Upper lobe of left lung (tissue), 6 donors: ENCODE results near the gene ICA1L. TPM values are rescaled to one million over a fixed set of nuclear protein-coding genes. Genes with fewer than 3 reads are reported as not detected.
"Not testable (repeated sequence)": the region's sequence is repeated elsewhere in the genome, so short reads cannot be mapped to it uniquely, and the experiment has no call there.

Experiments
- ATAC-seq, 2 donors: fragments of 200-7000 bp; cut with Tn5 transposase; one replicate each; pipeline ENCODE4 v1.9.1; 2022; ENCODE audit warnings: mild to moderate bottlenecking in 2 of 2, moderate library complexity in 2 of 2; ENCODE audit not compliant: low FRiP score in 2 of 2
- DNase-seq, 2 donors: peaks; one replicate each; pipeline ENCODE4 v3.0.0-alpha.2; 2019 to 2020
- H3K27ac ChIP-seq, 4 donors: fragments of 200-600 bp; sonication (generic); one replicate each; pipeline ENCODE4 v1.5.1; 2016 to 2019
- H3K27me3 ChIP-seq, 4 donors: fragments of 200-600 bp; sonication (generic); one replicate each; pipeline ENCODE4 v1.5.1; 2017 to 2019
- H3K36me3 ChIP-seq, 4 donors: fragments of 200-600 bp; sonication (generic); one replicate each; pipeline ENCODE4 v1.5.1; 2016 to 2019
- H3K4me1 ChIP-seq, 4 donors: fragments of 200-600 bp; sonication (generic); one replicate each; pipeline ENCODE4 v1.5.1; 2018 to 2019
- H3K4me3 ChIP-seq, 4 donors: fragments of 200-600 bp; sonication (generic); one replicate each; pipeline ENCODE4 v1.5.1; 2017 to 2019; ENCODE audit warnings: mild to moderate bottlenecking in 2 of 4, moderate library complexity in 1 of 4
- H3K9me3 ChIP-seq, 4 donors: fragments of 200-600 bp; sonication (generic); one replicate each; pipeline ENCODE4 v1.5.1; 2018 to 2019
- CTCF ChIP-seq, 6 experiments: fragments of 450-650 bp in 4 of 6; fragments of 200-600 bp in 2 of 6; sonication (generic) in 2 of 6; IDR thresholded peaks; one replicate each; pipeline ENCODE4 v1.5.1; 2016 to 2019; ENCODE audit warnings: antibody characterized with exemption in 6 of 6
- EP300 ChIP-seq, 4 donors: sonication (generic); formaldehyde crosslinking; IDR thresholded peaks; one replicate each; pipeline ENCODE4 v1.5.1; 2017; ENCODE audit warnings: antibody characterized with exemption in 4 of 4, control low read depth in 2 of 4
- POLR2A ChIP-seq, 4 donors: fragments of 450-650 bp; IDR thresholded peaks; one replicate each; pipeline ENCODE4 v1.5.1; 2016 to 2017; ENCODE audit warnings: antibody characterized with exemption in 4 of 4, mild to moderate bottlenecking in 2 of 4
- POLR2AphosphoS5 ChIP-seq, 2 donors: sonication (generic); formaldehyde crosslinking; IDR thresholded peaks; one replicate each; pipeline ENCODE4 v1.5.1; 2017; ENCODE audit warnings: antibody characterized with exemption in 2 of 2
- WGBS, 2 donors: methylation state at CpG; one replicate each; pipeline ENCODE4 v1.1.5; 2017 to 2018; 5-methylcytosine and 5-hydroxymethylcytosine counted together
- total RNA-seq, 6 donors: library from RNA; depleted of rRNA in 4 of 6; stranded (reverse); fragments of >200 nt in 4 of 6; gene quantifications; one replicate each; pipeline versions ENCODE4 v1.1.0 to v1.2.1, GENCODE V29; 2016 to 2021
- donor health status: DM: no; HTN: no; CAD: no; lungs with moderate emphysema.
- donor health status: DM: no; HTN: yes; CAD: no; lungs with severe emphysema.

The ICA1L gene
- total RNA-seq = 10 to 100 TPM in 2 of 6 donors, 1 to 10 TPM in 4; 3.0 to 28.3 (median 5.7) TPM

- 0 to 1% methylated on average over 65 to 67 of the region's 93 CpGs for WGBS, 2 donors
- Histone ChIP-seq H3K4me3 (peak within 1 kb of the TSS; percentile 74 to 90 (median 78)), H3K9me3 (no peaks in the 10 kb centered on the region), H3K27me3 (no peaks in the 10 kb centered on the region), H3K27ac (peak within 1 kb of the TSS; percentile 56 to 71 (median 62)), H3K36me3 (no peaks in the 10 kb centered on the region), H3K4me1 (peaks cover 3 to 13% (median 5%) of the 10 kb centered on the region in 4 donors)
- ATAC-seq (peak; percentile 64 to 94), DNase-seq (peak; percentile 49 to 95)
- TF ChIP-seq POLR2A (IDR thresholded peaks at IDR 0.05) (no peak), CTCF (IDR thresholded peaks at IDR 0.05) (no peak), POLR2AphosphoS5 (IDR thresholded peaks at IDR 0.05) (no peak), EP300 (IDR thresholded peaks at IDR 0.05) (no peak)
Measured at GRCh38 chr2:202871300-202872141, at the start of gene ICA1L. TSS of gene ICA1L (minus strand) at chr2:202871766. CDS start at chr2:202829009, 42,757 bp downstream.

GRCh38 chr2:202918860-202919259 lies 47.3 kb upstream of the ICA1L start:
- Histone ChIP-seq H3K27ac (no peak overlapping the region), H3K4me1 (no peaks in the 10 kb centered on the region), H3K9me3 (no peaks in the 10 kb centered on the region), H3K36me3 (peaks cover 0 to 29% (median 2%) of the 10 kb centered on the region in 4 donors), H3K27me3 (no peaks in the 10 kb centered on the region), H3K4me3 (no peak overlapping the region)
- DNase-seq (no peak), ATAC-seq (no peak)
- TF ChIP-seq EP300 (IDR thresholded peaks at IDR 0.05) (no peak), POLR2AphosphoS5 (IDR thresholded peaks at IDR 0.05) (no peak), POLR2A (IDR thresholded peaks at IDR 0.05) (no peak), CTCF (IDR thresholded peaks at IDR 0.05) (no peak)
- WGBS, 2 donors = 72 to 91% methylated on average over 1 of the region's 1 CpG

- Histone ChIP-seq H3K27ac (peak overlapping the region; percentile 74 to 92 (median 82)), H3K4me3 (peak overlapping the region; percentile 56 to 93 (median 68)), H3K4me1 (peaks cover 11 to 31% (median 15%) of the 10 kb centered on the region in 4 donors)
- ATAC-seq = peak; percentile 90 to 93
- peak in 1 of 2 donors; percentile 86 for DNase-seq
- WGBS, 2 donors = 1 to 4% methylated on average over 7 to 10 of the region's 49 CpGs
- not testable (repeated sequence) for H3K36me3 ChIP-seq, H3K27me3 ChIP-seq, H3K9me3 ChIP-seq
Measured at GRCh38 chr2:202912342-202913201, 41.0 kb upstream of the ICA1L start.

GRCh38 chr2:202911512-202912341 lies 40.2 kb upstream of the ICA1L start, which contains the start of the genes CARF and WDR12:
TSS of gene CARF (plus strand) at chr2:202912275. CDS start at chr2:202941903, 29,628 bp downstream.
TSS of gene WDR12 (minus strand) at chr2:202911673. CDS start at chr2:202911476, 197 bp downstream.
- peak within 1 kb of the TSS; percentile 56 to 93 (median 68) for H3K4me3 ChIP-seq
- H3K9me3 ChIP-seq = no peaks in the 10 kb centered on the region
- DNase-seq = peak; percentile 94 to 96
- WGBS, 2 donors = 0% methylated on average over 35 to 37 of the region's 39 CpGs
- H3K4me1 ChIP-seq = peaks cover 11 to 31% (median 15%) of the 10 kb centered on the region in 4 donors
- H3K36me3 ChIP-seq = no peaks in the 10 kb centered on the region
- H3K27ac ChIP-seq = peak within 1 kb of the TSS; percentile 74 to 92 (median 82)
- no peaks in the 10 kb centered on the region for H3K27me3 ChIP-seq
- ATAC-seq = peak; percentile 99
- TF ChIP-seq EP300 (IDR thresholded peaks at IDR 0.05) (peak in 1 of 4 donors; percentile 5), CTCF (IDR thresholded peaks at IDR 0.05) (no peak), POLR2A (IDR thresholded peaks at IDR 0.05) (peak in 2 of 4 donors; percentile 32 to 76), POLR2AphosphoS5 (IDR thresholded peaks at IDR 0.05) (peak; percentile 78 to 80)
